HepG2 (cell line): ENCODE data around the gene PCYOX1L. TPM values are rescaled to one million over a fixed set of nuclear protein-coding genes. Genes with fewer than 3 reads are reported as not detected.

ENCODE experiments used
- ADNP ChIP-seq: sonication (generic); formaldehyde crosslinking; IDR thresholded peaks from 2 replicates; pipeline ENCODE4 v1.4.0; 2020; ENCODE audit warnings: missing genetic modification reagents
- CHCHD3 ChIP-seq: sonication (generic); formaldehyde crosslinking; IDR thresholded peaks from 2 replicates; pipeline ENCODE4 v1.8.0; 2022; ENCODE audit warnings: mild to moderate bottlenecking, missing genetic modification reagents, moderate library complexity
- GATA4 ChIP-seq: sonication (generic); IDR thresholded peaks from 2 replicates; pipeline ENCODE4 v1.6.1; 2016; ENCODE audit warnings: antibody characterized with exemption, low read depth, borderline replicate concordance
- GFI1 ChIP-seq: sonication (generic); formaldehyde crosslinking; IDR thresholded peaks from 2 replicates; pipeline ENCODE4 v1.5.0; 2020; ENCODE audit warnings: missing genetic modification reagents, mild to moderate bottlenecking, borderline replicate concordance
- JUNB ChIP-seq: sonication (generic); formaldehyde crosslinking; IDR thresholded peaks from 2 replicates; pipeline ENCODE4 v1.8.0; 2022; ENCODE audit warnings: missing genetic modification reagents, mild to moderate bottlenecking, borderline replicate concordance
- JUND ChIP-seq: sonication (generic); formaldehyde crosslinking; IDR thresholded peaks from 2 replicates; pipeline ENCODE4 v1.8.0; 2022; ENCODE audit warnings: mild to moderate bottlenecking, missing genetic modification reagents
- KMT2B ChIP-seq: IDR thresholded peaks from 2 replicates; pipeline ENCODE4 v1.6.1; 2016; ENCODE audit warnings: missing genetic modification reagents, missing compliant biosample characterization
- MXD1 ChIP-seq: sonication (generic); formaldehyde crosslinking; IDR thresholded peaks from 2 replicates; pipeline ENCODE4 v1.4.0; 2020; ENCODE audit warnings: mild to moderate bottlenecking, missing genetic modification reagents
- NFRKB ChIP-seq: fragments of 450-650 bp; IDR thresholded peaks from 2 replicates; pipeline ENCODE4 v1.6.1; 2017
- PCBP2 ChIP-seq: fragments of 200-400 bp; formaldehyde crosslinking; optimal IDR thresholded peaks from 2 replicates; pipeline ENCODE3; 2018; ENCODE audit warnings: low read length, low read depth; ENCODE audit not compliant: poor library complexity, severe bottlenecking
- RERE ChIP-seq: IDR thresholded peaks from 2 replicates; pipeline ENCODE4 v1.6.1; 2016; ENCODE audit warnings: low read depth, missing genetic modification reagents, missing compliant biosample characterization
- SNAPC2 ChIP-seq: sonication (generic); formaldehyde crosslinking; IDR thresholded peaks from 2 replicates; pipeline ENCODE4 v1.8.1; 2022; ENCODE audit warnings: mild to moderate bottlenecking, missing genetic modification reagents
- SNRNP70 ChIP-seq: fragments of 200-400 bp; formaldehyde crosslinking; IDR thresholded peaks from 2 replicates; pipeline ENCODE4 v1.6.1; 2017; ENCODE audit warnings: mild to moderate bottlenecking, low read depth, low read length, moderate library complexity
- SP5 ChIP-seq: IDR thresholded peaks from 2 replicates; pipeline ENCODE4 v1.6.1; 2016; ENCODE audit warnings: low read depth, borderline replicate concordance
- THAP11 ChIP-seq: IDR thresholded peaks from 2 replicates; pipeline ENCODE4 v1.6.1; 2016; ENCODE audit warnings: missing biosample characterization, missing genetic modification reagents
- ZBTB10 ChIP-seq: sonication (generic); formaldehyde crosslinking; IDR thresholded peaks from 2 replicates; pipeline ENCODE4 v1.4.0; 2020; ENCODE audit warnings: missing genetic modification reagents, borderline replicate concordance
- ZFP36L1 ChIP-seq: sonication (generic); formaldehyde crosslinking; IDR thresholded peaks from 2 replicates; pipeline ENCODE4 v1.8.0; 2022; ENCODE audit warnings: mild to moderate bottlenecking, missing genetic modification reagents, moderate library complexity
- ZFP41 ChIP-seq: sonication (generic); formaldehyde crosslinking; IDR thresholded peaks from 2 replicates; pipeline ENCODE4 v1.4.0; 2020; ENCODE audit warnings: mild to moderate bottlenecking, missing genetic modification reagents, borderline replicate concordance
- ZFYVE20 ChIP-seq: sonication (generic); formaldehyde crosslinking; IDR thresholded peaks from 2 replicates; pipeline ENCODE4 v1.8.0; 2023; ENCODE audit warnings: low read depth, mild to moderate bottlenecking, moderate library complexity, missing genetic modification reagents, borderline replicate concordance
- ZMYM2 ChIP-seq: sonication (generic); formaldehyde crosslinking; IDR thresholded peaks from 2 replicates; pipeline ENCODE4 v1.8.0; 2022; ENCODE audit warnings: mild to moderate bottlenecking, missing genetic modification reagents
- ZNF326 ChIP-seq: sonication (generic); formaldehyde crosslinking; IDR thresholded peaks from 2 replicates; pipeline ENCODE4 v1.4.0; 2020; ENCODE audit warnings: missing genetic modification reagents, borderline replicate concordance
- ZNF816 ChIP-seq: sonication (generic); formaldehyde crosslinking; IDR thresholded peaks from 2 replicates; pipeline ENCODE4 v1.8.0; 2022; ENCODE audit warnings: missing genetic modification reagents, mild to moderate bottlenecking, borderline replicate concordance
- polyA plus RNA-seq, 8 experiments: library from polyadenylated mRNA; depleted of rRNA in 3 of 8; stranded (reverse) in 7 of 8; unstranded in 1 of 8; fragments of >200 nt; fragmentation: Illumina TruSeq in 4 of 8; extraction: Trizol in 4 of 8; gene quantifications; 2 replicates each; pipeline versions ENCODE4 v1.2.1 to v1.2.3, GENCODE V29; 2011 to 2016; ENCODE audit warnings: low read depth in 4 of 8, missing spikeins in 1 of 8, mixed read lengths in 1 of 8; ENCODE audit not compliant: insufficient read depth in 1 of 8
- total RNA-seq, 5 experiments: library from RNA; depleted of rRNA; stranded (reverse); fragments of >200 nt; fragmentation: Illumina TruSeq; extraction: Trizol; gene quantifications; 2 replicates each; pipeline ENCODE4 v1.2.3, GENCODE V29; 2016; ENCODE audit warnings: low read depth in 1 of 5

PCYOX1L gene
- total and polyA plus RNA-seq, 2 of the 13 experiments (the other 11 are each of a cell fraction or from before 2014, with no cell fraction given): 1.00 to 3.7 TPM

GRCh38 chr5:149345147-149345891 lies 12.5 kb upstream of the PCYOX1L start, which contains the start of gene GRPEL2 (continued):
- TF ChIP-seq JUND (CRISPR knock-in tag): peak; percentile 65; the same call in 1 of the 2 replicates
- TF ChIP-seq CHCHD3 (CRISPR knock-in tag): no peak
- TF ChIP-seq ZBTB10: no peak
- TF ChIP-seq ZNF816 (CRISPR knock-in tag): peak; percentile 66; the same call in 1 of the 2 replicates
- peak; percentile 82; the same call in 1 of the 2 replicates for TF ChIP-seq ZFP41
- 0 out of 2 replicates have a peak, but pooled peaks have one; percentile 54 for TF ChIP-seq SP5 (CRISPR knock-in tag)
- no peak for TF ChIP-seq ZFYVE20 (CRISPR knock-in tag)
- TF ChIP-seq ZFP36L1: peak; percentile 87
- TF ChIP-seq SNAPC2 (CRISPR knock-in tag): peak; percentile 77
- TF ChIP-seq MXD1 (CRISPR knock-in tag): no peak
- TF ChIP-seq JUNB (CRISPR knock-in tag): no peak
- peak; percentile 94 for TF ChIP-seq THAP11
- no peak for TF ChIP-seq ZNF326
- TF ChIP-seq NFRKB: no peak
- peak; percentile 69; the same call in 1 of the 2 replicates for TF ChIP-seq GFI1 (CRISPR knock-in tag)
- peak; percentile 91 for TF ChIP-seq KMT2B (CRISPR knock-in tag)
- peak; percentile 88; the same call in 1 of the 2 replicates for TF ChIP-seq ADNP
- TF ChIP-seq SNRNP70: no peak
- no peak for TF ChIP-seq RERE (CRISPR knock-in tag)
- peak; percentile 32; the same call in 1 of the 2 replicates for TF ChIP-seq ZMYM2 (CRISPR knock-in tag)
- peak; percentile 74; the same call in 1 of the 2 replicates for TF ChIP-seq GATA4
- TF ChIP-seq PCBP2: no peak
